ENCODE data around the gene GFER. TPM values are rescaled to one million over a fixed set of nuclear protein-coding genes. Genes with fewer than 3 reads are reported as not detected.

GFER gene
- total and polyA plus RNA-seq, 9 of the 15 experiments (the other 6 are each of a cell fraction or from before 2014, with no cell fraction given): 4.3 to 53.7 (median 19.8) TPM

- TF ChIP-seq ZBTB40 (IDR thresholded peaks at IDR 0.05): 0 out of 2 replicates have a peak, but pooled peaks have one; percentile 23
- TF ChIP-seq ZBTB40 (CRISPR knock-in tag; IDR thresholded peaks at IDR 0.05): no peak
- TF ChIP-seq EGR1 (conservative IDR thresholded peaks at IDR 0.05): peak; percentile 47
- peak; percentile 45; the same call in 1 of the 2 replicates for TF ChIP-seq PHF8 (IDR thresholded peaks at IDR 0.05; ENCODE audit: borderline replicate concordance, low read length)
- peak; percentile 89 for TF ChIP-seq JUND (IDR thresholded peaks at IDR 0.05; ENCODE audit: borderline replicate concordance, low read depth, low read length)
- TF ChIP-seq JUND (tag; IDR thresholded peaks at IDR 0.05; ENCODE audit: borderline replicate concordance, low read depth, low read length): peak; percentile 75; the same call in 1 of the 3 replicates
- 0 out of 2 replicates have a peak, but pooled peaks have one; percentile 53 for TF ChIP-seq KAT7 (CRISPR knock-in tag; IDR thresholded peaks at IDR 0.05; ENCODE audit: borderline replicate concordance)
- peak; percentile 81 for TF ChIP-seq CREM (IDR thresholded peaks at IDR 0.05; ENCODE audit: low read depth)
- TF ChIP-seq TGIF2 (CRISPR knock-in tag; IDR thresholded peaks at IDR 0.05): 0 out of 2 replicates have a peak, but pooled peaks have one; percentile 42
- peak in 1 of 2 experiments; percentile 38; a peak in 1 of 4 replicates for TF ChIP-seq MAZ (CRISPR knock-in tag; conservative IDR thresholded peaks at IDR 0.05 in 1 of 2, IDR thresholded peaks at IDR 0.05 in 1 of 2)
- no peak for TF ChIP-seq SIN3B (IDR thresholded peaks at IDR 0.05; ENCODE audit: low read depth)
- peak; percentile 92 for TF ChIP-seq ZFP36 (IDR thresholded peaks at IDR 0.05; ENCODE audit: low read depth, low read length, partially characterized antibody)
- TF ChIP-seq ATF3 (IDR thresholded peaks at IDR 0.05): peak; percentile 97
- TF ChIP-seq ATF3 (CRISPR knock-in tag; conservative IDR thresholded peaks at IDR 0.05): no peak
- TF ChIP-seq JUN (IDR thresholded peaks at IDR 0.05; ENCODE audit: borderline replicate concordance, low read depth, low read length): peak; percentile 77
- 0 out of 2 replicates have a peak, but pooled peaks have one; percentile 77 for TF ChIP-seq JUN (CRISPR knock-in tag; IDR thresholded peaks at IDR 0.05; ENCODE audit: borderline replicate concordance)
Observed at GRCh38 chr16:1990351-1991134, 6.5 kb downstream of the GFER start (continued).
